Measurements from ENCODE around the gene MZF1. TPM values are rescaled to one million over a fixed set of nuclear protein-coding genes. Genes with fewer than 3 reads are reported as not detected.

Gene MZF1
- total RNA-seq, 1 donor from 2014 or later: 17.4 TPM

DNA sequence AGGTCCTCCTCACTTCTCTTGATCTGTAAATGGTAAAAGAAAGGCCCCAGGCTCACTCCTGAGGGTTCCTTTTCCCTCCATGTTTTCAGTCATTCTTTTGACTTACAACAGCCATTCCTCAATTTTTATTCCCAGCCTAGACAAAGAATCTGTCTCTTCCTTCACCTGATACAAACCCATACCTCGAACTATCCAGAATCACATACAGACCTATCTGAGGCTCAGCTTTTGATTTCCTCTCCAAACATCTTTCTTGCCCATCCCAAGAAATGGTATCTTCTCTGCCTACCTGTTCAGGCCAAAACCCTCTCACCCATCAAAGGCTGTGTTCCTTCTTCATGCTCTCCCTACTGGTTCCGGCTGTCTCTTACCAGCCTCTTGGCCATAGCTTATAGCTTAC is 20.5 kb downstream of the MZF1 start:
- no peak for DNase-seq (ENCODE audit: low read depth)
- H3K4me1 ChIP-seq (ENCODE audit: insufficient read depth, low read length): peaks cover 23% of the 10 kb centered on the region
- TF ChIP-seq EZH2 (IDR thresholded peaks at IDR 0.05; ENCODE audit: insufficient read depth, low read length): no peak
- TF ChIP-seq, protein P1, sequence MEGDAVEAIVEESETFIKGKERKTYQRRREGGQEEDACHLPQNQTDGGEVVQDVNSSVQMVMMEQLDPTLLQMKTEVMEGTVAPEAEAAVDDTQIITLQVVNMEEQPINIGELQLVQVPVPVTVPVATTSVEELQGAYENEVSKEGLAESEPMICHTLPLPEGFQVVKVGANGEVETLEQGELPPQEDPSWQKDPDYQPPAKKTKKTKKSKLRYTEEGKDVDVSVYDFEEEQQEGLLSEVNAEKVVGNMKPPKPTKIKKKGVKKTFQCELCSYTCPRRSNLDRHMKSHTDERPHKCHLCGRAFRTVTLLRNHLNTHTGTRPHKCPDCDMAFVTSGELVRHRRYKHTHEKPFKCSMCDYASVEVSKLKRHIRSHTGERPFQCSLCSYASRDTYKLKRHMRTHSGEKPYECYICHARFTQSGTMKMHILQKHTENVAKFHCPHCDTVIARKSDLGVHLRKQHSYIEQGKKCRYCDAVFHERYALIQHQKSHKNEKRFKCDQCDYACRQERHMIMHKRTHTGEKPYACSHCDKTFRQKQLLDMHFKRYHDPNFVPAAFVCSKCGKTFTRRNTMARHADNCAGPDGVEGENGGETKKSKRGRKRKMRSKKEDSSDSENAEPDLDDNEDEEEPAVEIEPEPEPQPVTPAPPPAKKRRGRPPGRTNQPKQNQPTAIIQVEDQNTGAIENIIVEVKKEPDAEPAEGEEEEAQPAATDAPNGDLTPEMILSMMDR (IDR thresholded peaks at IDR 0.05; ENCODE audit: insufficient read depth, low read depth, low read length): no peak
- Mint-ChIP-seq H3K4me3 (ENCODE audit: unreplicated experiment) (peak overlapping the region; percentile 30), H3K4me1 (ENCODE audit: low read depth, unreplicated experiment) (peaks cover 27% of the 10 kb centered on the region), H3K36me3 (ENCODE audit: low read depth, unreplicated experiment) (peaks cover 30% of the 10 kb centered on the region), H3K27me3 (ENCODE audit: low read depth, unreplicated experiment) (no peaks in the 10 kb centered on the region), H3K27ac (ENCODE audit: unreplicated experiment) (peak overlapping the region; percentile 87), H3K9me3 (ENCODE audit: unreplicated experiment) (no peaks in the 10 kb centered on the region)
- H3K4me2 ChIP-seq (ENCODE audit: low read length): no peak overlapping the region
- peaks cover 53% of the 10 kb centered on the region for H3K36me3 ChIP-seq (ENCODE audit: insufficient read depth, low read length)
- H3K4me3 ChIP-seq (ENCODE audit: insufficient read depth, low read depth, low read length): no peak overlapping the region
- no peaks in the 10 kb centered on the region for H3K27me3 ChIP-seq (ENCODE audit: insufficient read depth, low read length)
- H4K20me1 ChIP-seq (ENCODE audit: insufficient read depth, low read length): peaks cover 58% of the 10 kb centered on the region
- H3K9ac ChIP-seq (ENCODE audit: low read length): peak overlapping the region; percentile 20
- peaks cover 77% of the 10 kb centered on the region for H3K79me2 ChIP-seq (ENCODE audit: insufficient read depth, low read length)
- H3K9me3 ChIP-seq (ENCODE audit: insufficient read depth, low read depth, low read length): no peaks in the 10 kb centered on the region
- FAIRE-seq: no peak
- H3K27ac ChIP-seq (ENCODE audit: low read depth, low read length): no peak overlapping the region
- H2AFZ ChIP-seq (ENCODE audit: low read depth, low read length): no peak overlapping the region

DNA sequence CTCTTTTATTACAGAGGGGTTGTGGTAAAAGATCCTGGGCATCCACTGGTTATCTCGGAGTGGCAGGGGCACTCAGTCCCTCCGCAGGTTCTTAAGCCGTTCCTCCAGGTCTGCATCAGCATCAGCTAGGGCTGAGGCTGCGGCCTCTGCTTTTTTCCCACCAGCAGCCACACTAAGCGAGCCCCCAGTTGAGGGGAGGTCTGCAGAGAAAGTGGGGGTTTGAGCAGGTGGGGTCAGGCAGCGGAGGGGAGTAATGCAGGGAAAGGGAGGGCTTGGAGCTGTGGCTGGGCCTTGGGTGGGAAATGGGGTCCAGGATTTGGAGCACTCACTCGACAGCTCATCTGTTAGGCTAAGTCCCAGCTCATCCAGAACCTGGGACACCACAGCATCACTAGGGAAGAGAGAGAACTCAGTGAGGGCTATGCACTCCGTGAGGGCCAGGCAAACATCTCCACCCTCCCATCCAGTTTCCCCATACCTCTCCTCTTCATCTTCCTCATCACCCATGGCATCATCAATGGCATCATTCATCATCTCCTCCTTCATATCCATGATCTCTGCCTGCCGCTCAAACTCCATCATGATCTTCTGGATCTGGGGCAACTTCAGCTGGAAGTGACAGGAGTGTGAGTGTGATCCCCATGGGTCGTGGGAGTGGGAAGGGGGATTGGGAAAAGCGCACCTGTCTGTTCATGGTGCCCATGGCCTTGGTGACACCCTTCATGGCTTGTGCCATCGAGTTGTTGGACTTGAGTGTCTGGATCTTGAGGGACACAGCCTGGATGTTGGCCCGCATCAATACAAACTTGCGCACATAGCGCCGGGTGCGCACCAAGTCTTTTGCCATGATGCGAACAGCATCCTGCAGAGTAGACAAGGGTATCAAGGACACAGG is 21.3 kb downstream of the MZF1 start:
- FAIRE-seq (no peak), DNase-seq (ENCODE audit: low read depth) (no peak)
- Mint-ChIP-seq H3K4me3 (ENCODE audit: unreplicated experiment) (peak overlapping the region; percentile 9), H3K36me3 (ENCODE audit: low read depth, unreplicated experiment) (peaks cover 35% of the 10 kb centered on the region), H3K27me3 (ENCODE audit: low read depth, unreplicated experiment) (no peaks in the 10 kb centered on the region), H3K27ac (ENCODE audit: unreplicated experiment) (no peak overlapping the region), H3K4me1 (ENCODE audit: low read depth, unreplicated experiment) (peaks cover 30% of the 10 kb centered on the region), H3K9me3 (ENCODE audit: unreplicated experiment) (no peaks in the 10 kb centered on the region)
- H3K9me3 ChIP-seq (ENCODE audit: insufficient read depth, low read depth, low read length): no peaks in the 10 kb centered on the region
- peaks cover 77% of the 10 kb centered on the region for H3K79me2 ChIP-seq (ENCODE audit: insufficient read depth, low read length)
- TF ChIP-seq, protein P1 (IDR thresholded peaks at IDR 0.05; ENCODE audit: insufficient read depth, low read depth, low read length): no peak
- TF ChIP-seq EZH2 (IDR thresholded peaks at IDR 0.05; ENCODE audit: insufficient read depth, low read length): no peak
- no peak overlapping the region for H2AFZ ChIP-seq (ENCODE audit: low read depth, low read length)
- H3K36me3 ChIP-seq (ENCODE audit: insufficient read depth, low read length): peaks cover 59% of the 10 kb centered on the region
- H3K27ac ChIP-seq (ENCODE audit: low read depth, low read length): no peak overlapping the region
- H3K4me3 ChIP-seq (ENCODE audit: insufficient read depth, low read depth, low read length): no peak overlapping the region
- no peak overlapping the region for H3K9ac ChIP-seq (ENCODE audit: low read length)
- H3K4me2 ChIP-seq (ENCODE audit: low read length): no peak overlapping the region
- peaks cover 17% of the 10 kb centered on the region for H3K4me1 ChIP-seq (ENCODE audit: insufficient read depth, low read length)
- H4K20me1 ChIP-seq (ENCODE audit: insufficient read depth, low read length): peaks cover 58% of the 10 kb centered on the region
- H3K27me3 ChIP-seq (ENCODE audit: insufficient read depth, low read length): no peaks in the 10 kb centered on the region

DNA sequence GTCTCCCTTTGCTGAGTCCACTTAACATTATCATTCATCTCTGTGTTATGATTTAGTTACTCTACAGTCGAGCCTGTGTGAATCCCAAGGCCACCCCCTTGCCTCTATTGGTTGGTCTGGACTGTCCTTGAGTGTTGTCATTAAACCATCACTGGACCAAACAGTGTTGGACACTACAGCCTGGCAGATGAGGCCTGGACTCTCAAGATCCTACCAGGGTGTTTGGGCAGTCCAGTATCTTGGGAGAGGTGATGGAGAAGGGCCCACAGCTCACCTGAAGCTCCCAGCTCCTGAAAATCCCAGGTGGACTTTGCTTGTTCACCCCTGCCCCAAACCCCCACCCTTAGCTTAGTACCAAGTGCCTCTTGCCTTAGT is 22.0 kb downstream of the MZF1 start:
- peaks cover 21% of the 10 kb centered on the region for H3K4me1 ChIP-seq (ENCODE audit: insufficient read depth, low read length)
- Mint-ChIP-seq H3K4me1 (ENCODE audit: low read depth, unreplicated experiment) (peaks cover 30% of the 10 kb centered on the region), H3K9me3 (ENCODE audit: unreplicated experiment) (no peaks in the 10 kb centered on the region), H3K27ac (ENCODE audit: unreplicated experiment) (no peak overlapping the region), H3K27me3 (ENCODE audit: low read depth, unreplicated experiment) (no peaks in the 10 kb centered on the region), H3K36me3 (ENCODE audit: low read depth, unreplicated experiment) (peaks cover 35% of the 10 kb centered on the region), H3K4me3 (ENCODE audit: unreplicated experiment) (peak overlapping the region; percentile 66)
- FAIRE-seq: no peak
- peaks cover 77% of the 10 kb centered on the region for H3K79me2 ChIP-seq (ENCODE audit: insufficient read depth, low read length)
- H3K4me2 ChIP-seq (ENCODE audit: low read length): no peak overlapping the region
- no peak overlapping the region for H3K27ac ChIP-seq (ENCODE audit: low read depth, low read length)
- TF ChIP-seq, protein P1 (IDR thresholded peaks at IDR 0.05; ENCODE audit: insufficient read depth, low read depth, low read length): no peak
- no peak for TF ChIP-seq EZH2 (IDR thresholded peaks at IDR 0.05; ENCODE audit: insufficient read depth, low read length)
- no peak overlapping the region for H3K4me3 ChIP-seq (ENCODE audit: insufficient read depth, low read depth, low read length)
- H2AFZ ChIP-seq (ENCODE audit: low read depth, low read length): no peak overlapping the region
- no peak for DNase-seq (ENCODE audit: low read depth)
- H3K9me3 ChIP-seq (ENCODE audit: insufficient read depth, low read depth, low read length): no peaks in the 10 kb centered on the region
- H3K27me3 ChIP-seq (ENCODE audit: insufficient read depth, low read length): no peaks in the 10 kb centered on the region
- peaks cover 64% of the 10 kb centered on the region for H4K20me1 ChIP-seq (ENCODE audit: insufficient read depth, low read length)
- peaks cover 55% of the 10 kb centered on the region for H3K36me3 ChIP-seq (ENCODE audit: insufficient read depth, low read length)
- H3K9ac ChIP-seq (ENCODE audit: low read length): no peak overlapping the region
